Transverse colon (tissue), 4 donors: Measurements from ENCODE around the gene GOT1. TPM values are rescaled to one million over a fixed set of nuclear protein-coding genes. Genes with fewer than 3 reads are reported as not detected.

Source experiments
- DNase-seq: peaks from one replicate; pipeline ENCODE4 v3.0.0-alpha.2; 2019
- H3K27ac ChIP-seq, 4 donors: fragments of 200-600 bp; sonication (generic); 2 replicates each; pipeline ENCODE4 v1.5.1; 2016 to 2018; ENCODE audit warnings: inconsistent platforms in 4 of 4
- H3K27me3 ChIP-seq: fragments of 200-600 bp; sonication (generic); 2 replicates; pipeline ENCODE4 v1.5.1; 2017; ENCODE audit warnings: inconsistent platforms
- H3K36me3 ChIP-seq, 4 donors: fragments of 200-600 bp; sonication (generic); 2 replicates each; pipeline ENCODE4 v1.5.1; 2017 to 2019; ENCODE audit warnings: inconsistent platforms in 4 of 4
- H3K4me1 ChIP-seq, 4 donors: fragments of 200-600 bp; sonication (generic); 2 replicates each; pipeline ENCODE4 v1.5.1; 2017 to 2020; ENCODE audit warnings: inconsistent platforms in 4 of 4
- H3K4me3 ChIP-seq, 4 donors: fragments of 200-600 bp; sonication (generic); 1 replicate in 1 of 4; 2 replicates in 3 of 4; pipeline versions ENCODE4 v1.5.1 to v1.6.1; 2017 to 2019; ENCODE audit warnings: inconsistent platforms in 4 of 4
- H3K9me3 ChIP-seq, 2 donors: fragments of 200-600 bp; sonication (generic); 2 replicates each; pipeline ENCODE4 v1.5.1; 2017 to 2019; ENCODE audit warnings: inconsistent platforms in 2 of 2
- CTCF ChIP-seq, 5 experiments: fragments of 200-600 bp in 3 of 5; fragments of 450-650 bp in 2 of 5; sonication (generic) in 3 of 5; IDR thresholded peaks; 1 replicate in 2 of 5; 2 replicates in 3 of 5; pipeline ENCODE4 v1.5.1; 2016 to 2017; ENCODE audit warnings: antibody characterized with exemption in 5 of 5, inconsistent platforms in 3 of 5, mild to moderate bottlenecking in 2 of 5, moderate library complexity in 1 of 5
- EP300 ChIP-seq: sonication (generic); formaldehyde crosslinking; IDR thresholded peaks from one replicate; pipeline ENCODE4 v1.6.1; 2017; ENCODE audit warnings: antibody characterized with exemption, low read depth
- POLR2A ChIP-seq: fragments of 450-650 bp; IDR thresholded peaks from one replicate; pipeline ENCODE4 v1.6.1; 2016; ENCODE audit warnings: antibody characterized with exemption, mild to moderate bottlenecking, moderate library complexity
- POLR2AphosphoS5 ChIP-seq, 3 donors: sonication (generic); formaldehyde crosslinking; IDR thresholded peaks; one replicate each; pipeline ENCODE4 v1.6.1; 2016; ENCODE audit warnings: antibody characterized with exemption in 3 of 3
- WGBS, 2 donors: methylation state at CpG; one replicate each; pipeline ENCODE4 v1.1.5; 2018; ENCODE audit warnings: low coverage in 1 of 2; 5-methylcytosine and 5-hydroxymethylcytosine counted together
- in situ Hi-C, 4 donors: fragments of 200-750 bp; cut with MboI; loops; one replicate each; pipeline versions ENCODE4 v1.15.0 to v1.15.1; 2017; ENCODE audit warnings: low sequenced_read_pairs in 3 of 4, low pct_ligation_motif_present in 1 of 4, low pct_unique_long_range_greater_than_20kb in 1 of 4
- intact Hi-C: fragments of 100-400 bp; cut with DNase I; formaldehyde crosslinking; loops from one replicate; pipeline ENCODE4 v1.15.1; 2023; ENCODE audit warnings: low total_unique reads
- total RNA-seq, 4 donors: library from RNA; depleted of rRNA; stranded (reverse); fragments of >200 nt; gene quantifications; one replicate each; pipeline ENCODE4 v1.1.0, GENCODE V29; 2016

GOT1 gene
- total RNA-seq, 4 donors from 2014 or later = 54.5 to 94.3 (median 82.3) TPM

- no peak overlapping the region for H3K4me3 ChIP-seq
- no peaks in the 10 kb centered on the region for H3K9me3 ChIP-seq
- peaks cover 6 to 19% (median 10%) of the 10 kb centered on the region in 4 donors for H3K4me1 ChIP-seq
- no peak overlapping the region for H3K27ac ChIP-seq
- 96% methylated on average over 1 of the region's 1 CpG; no CpG with 5 or more reads in 1 of the 2 donors for WGBS, 2 donors
- no peak for DNase-seq
- no peaks in the 10 kb centered on the region for H3K27me3 ChIP-seq
- peaks cover 0 to 18% (median 9%) of the 10 kb centered on the region in 4 donors for H3K36me3 ChIP-seq
- in situ Hi-C loops = no loop called here
- intact Hi-C loops = no loop called here
- TF ChIP-seq CTCF (IDR thresholded peaks at IDR 0.05) (no peak), POLR2AphosphoS5 (IDR thresholded peaks at IDR 0.05) (no peak), POLR2A (no peak), EP300 (no peak)
Measured at GRCh38 chr10:99425204-99425603, 5.2 kb downstream of the GOT1 start.

GRCh38 chr10:99424656-99425055, 5.8 kb downstream of the GOT1 start:
- DNase-seq = no peak
- intact Hi-C loops = no loop called here
- no peak for TF ChIP-seq POLR2A
- H3K36me3 ChIP-seq = peaks cover 0 to 21% (median 9%) of the 10 kb centered on the region in 4 donors
- H3K4me1 ChIP-seq = peaks cover 4 to 13% (median 6%) of the 10 kb centered on the region in 4 donors
- no peak overlapping the region for H3K4me3 ChIP-seq
- no peaks in the 10 kb centered on the region for H3K27me3 ChIP-seq
- in situ Hi-C loops = no loop called here
- 89 to 100% methylated on average over 1 of the region's 1 CpG for WGBS, 2 donors
- H3K9me3 ChIP-seq = no peaks in the 10 kb centered on the region
- H3K27ac ChIP-seq = no peak overlapping the region

- H3K27me3 ChIP-seq = no peaks in the 10 kb centered on the region
- no peak overlapping the region for H3K4me3 ChIP-seq
- H3K4me1 ChIP-seq = peaks cover 0 to 4% (median 0%) of the 10 kb centered on the region in 4 donors
- DNase-seq = no peak
- peaks cover 0 to 31% (median 11%) of the 10 kb centered on the region in 4 donors for H3K36me3 ChIP-seq
- no peak for TF ChIP-seq POLR2AphosphoS5 (IDR thresholded peaks at IDR 0.05)
- no peaks in the 10 kb centered on the region for H3K9me3 ChIP-seq
- 93 to 95% methylated on average over 5 of the region's 5 CpGs for whole genome bisulfite sequencing, 2 donors
- no peak overlapping the region for H3K27ac ChIP-seq
- in situ Hi-C loops = no loop called here
- intact Hi-C loops = no loop called here
Measured at GRCh38 chr10:99422529-99423096, 7.8 kb downstream of the GOT1 start.

- Histone ChIP-seq H3K27ac (no peak overlapping the region), H3K9me3 (no peaks in the 10 kb centered on the region), H3K4me1 (no peaks in the 10 kb centered on the region), H3K4me3 (no peak overlapping the region), H3K27me3 (no peaks in the 10 kb centered on the region), H3K36me3 (peaks cover 0 to 31% (median 11%) of the 10 kb centered on the region in 4 donors)
- DNase-seq = no peak
- 72 to 79% methylated on average over 3 of the region's 3 CpGs for WGBS, 2 donors
- TF ChIP-seq CTCF (IDR thresholded peaks at IDR 0.05) (no peak), POLR2A (no peak), POLR2AphosphoS5 (IDR thresholded peaks at IDR 0.05) (no peak), EP300 (no peak)
- in situ Hi-C loops = no loop called here
- intact Hi-C loops = no loop called here
Measured at GRCh38 chr10:99421233-99421739, 9.1 kb downstream of the GOT1 start.

GRCh38 chr10:99419688-99420087, 10.7 kb downstream of the GOT1 start:
- H3K4me1 ChIP-seq = no peaks in the 10 kb centered on the region
- H3K36me3 ChIP-seq = peaks cover 0 to 19% (median 6%) of the 10 kb centered on the region in 4 donors
- H3K9me3 ChIP-seq = no peaks in the 10 kb centered on the region
- intact Hi-C loops = no loop called here
- H3K27ac ChIP-seq = no peak overlapping the region
- in situ Hi-C loops = no loop called here
- no peaks in the 10 kb centered on the region for H3K27me3 ChIP-seq
- H3K4me3 ChIP-seq = no peak overlapping the region
- no peak for TF ChIP-seq EP300
- no peak for TF ChIP-seq CTCF (IDR thresholded peaks at IDR 0.05)
- no peak for TF ChIP-seq POLR2AphosphoS5 (IDR thresholded peaks at IDR 0.05)
- no peak for TF ChIP-seq POLR2A
- 93% methylated on average over 2 of the region's 2 CpGs; no CpG with 5 or more reads in 1 of the 2 donors for WGBS, 2 donors
- no peak for DNase-seq
